IPS-15b (cell line): ENCODE measurements around the gene BCLAF1.
"Not testable (repeated sequence)": the region's sequence is repeated elsewhere in the genome, so short reads cannot be mapped to it uniquely, and the experiment has no call there.

Source experiments
- H3K27me3 ChIP-seq: one replicate; pipeline ENCODE4 v1.6.1; 2013; ENCODE audit warnings: low read length; ENCODE audit not compliant: control insufficient read depth, insufficient read depth
- H3K36me3 ChIP-seq: one replicate; pipeline ENCODE4 v1.6.1; 2013; ENCODE audit warnings: low read length; ENCODE audit not compliant: control insufficient read depth, insufficient read depth
- H3K4me1 ChIP-seq: one replicate; pipeline ENCODE4 v1.6.1; 2013; ENCODE audit warnings: mild to moderate bottlenecking, low read length; ENCODE audit not compliant: control insufficient read depth, insufficient read depth
- H3K4me3 ChIP-seq: one replicate; pipeline ENCODE4 v1.5.1; 2013; ENCODE audit warnings: low read depth, low read length
- H3K9ac ChIP-seq: one replicate; pipeline ENCODE4 v1.6.1; 2013; ENCODE audit warnings: low read depth, mild to moderate bottlenecking, low read length
- H3K9me3 ChIP-seq: one replicate; pipeline ENCODE4 v1.6.1; 2013; ENCODE audit warnings: mild to moderate bottlenecking, low read length; ENCODE audit not compliant: control insufficient read depth, insufficient read depth

BCLAF1 gene

DNA sequence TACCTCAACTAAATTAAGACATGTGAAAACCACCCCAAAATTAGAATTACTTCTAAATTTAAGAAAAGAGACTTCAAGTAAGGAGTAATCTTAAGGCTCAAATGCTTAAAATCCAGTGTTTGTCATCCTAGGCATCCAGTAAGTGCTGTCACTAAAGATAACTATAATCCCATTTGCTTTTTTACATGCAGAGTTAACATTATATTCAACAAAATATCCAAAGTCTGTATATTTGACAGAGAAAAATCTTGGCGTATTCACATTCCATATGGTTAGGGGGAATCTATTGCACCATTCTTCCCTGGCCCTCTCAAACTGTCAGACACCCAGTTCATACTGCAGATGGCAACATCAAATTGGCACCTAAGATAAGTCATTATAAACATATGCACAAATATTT lies 56.9 kb downstream of the BCLAF1 start:
- Histone ChIP-seq H3K27me3 (no peaks in the 10 kb centered on the region), H3K36me3 (no peaks in the 10 kb centered on the region), H3K9me3 (no peaks in the 10 kb centered on the region), H3K9ac (no peak overlapping the region), H3K4me1 (no peaks in the 10 kb centered on the region), H3K4me3 (no peak overlapping the region)

DNA sequence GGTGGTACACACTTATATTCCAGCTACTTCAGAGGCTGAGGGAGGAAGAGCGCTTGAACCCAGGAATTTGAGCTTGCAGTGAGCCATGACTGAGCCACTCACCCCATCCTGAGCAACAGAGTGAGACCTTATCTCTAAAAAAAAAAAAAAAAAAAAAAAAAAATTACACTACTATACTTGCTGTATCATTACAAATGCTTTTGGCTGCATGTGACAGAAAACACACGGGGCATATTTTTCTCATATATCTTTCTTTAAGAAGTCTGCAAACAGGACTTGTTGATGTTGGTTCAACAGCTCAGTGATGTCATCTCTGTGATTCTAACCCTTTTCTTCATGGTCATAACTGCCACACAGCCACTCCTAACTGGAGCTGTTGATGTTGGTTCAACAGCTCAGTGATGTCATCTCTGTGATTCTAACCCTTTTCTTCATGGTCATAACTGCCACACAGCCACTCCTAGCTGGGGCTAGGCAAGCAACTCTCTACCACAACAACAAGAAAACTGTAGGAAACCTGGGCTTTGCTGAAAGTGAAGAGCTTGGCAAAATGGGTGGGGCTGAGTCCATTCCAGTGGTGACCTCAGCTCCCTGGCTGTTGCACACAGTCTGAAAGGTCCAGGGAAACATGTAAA lies 59.3 kb downstream of the BCLAF1 start:
- H3K36me3 ChIP-seq: no peaks in the 10 kb centered on the region
- no peaks in the 10 kb centered on the region for H3K4me1 ChIP-seq

DNA sequence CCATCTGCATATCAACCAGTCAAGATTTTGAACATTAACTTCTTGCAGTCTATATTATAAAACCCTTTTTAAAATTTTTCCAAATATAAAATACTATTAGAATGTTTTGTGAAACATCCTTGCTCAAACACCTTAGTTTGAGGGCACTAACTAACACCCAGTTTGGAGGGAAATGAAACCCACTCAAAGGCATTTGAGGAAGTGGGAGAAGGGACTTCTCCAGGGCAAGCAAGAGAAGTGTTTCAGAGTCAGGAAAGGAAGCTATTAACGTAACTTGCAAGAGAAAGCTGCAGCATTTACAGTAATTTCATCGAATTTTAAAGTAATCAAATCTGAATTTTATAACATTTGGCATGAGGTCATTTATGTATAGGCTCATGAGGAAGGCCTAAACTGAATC lies 60.8 kb downstream of the BCLAF1 start:
- no peaks in the 10 kb centered on the region for H3K9me3 ChIP-seq
- H3K4me1 ChIP-seq: no peaks in the 10 kb centered on the region
- H3K36me3 ChIP-seq: no peaks in the 10 kb centered on the region
- no peaks in the 10 kb centered on the region for H3K27me3 ChIP-seq
- H3K9ac ChIP-seq: no peak overlapping the region
- H3K4me3 ChIP-seq: no peak overlapping the region

More for the DNA sequence above, 59.3 kb downstream of the BCLAF1 start:
- Histone ChIP-seq H3K4me3 (no peak overlapping the region), H3K27me3 (no peaks in the 10 kb centered on the region), H3K9me3 (no peaks in the 10 kb centered on the region), H3K9ac (no peak overlapping the region)

DNA sequence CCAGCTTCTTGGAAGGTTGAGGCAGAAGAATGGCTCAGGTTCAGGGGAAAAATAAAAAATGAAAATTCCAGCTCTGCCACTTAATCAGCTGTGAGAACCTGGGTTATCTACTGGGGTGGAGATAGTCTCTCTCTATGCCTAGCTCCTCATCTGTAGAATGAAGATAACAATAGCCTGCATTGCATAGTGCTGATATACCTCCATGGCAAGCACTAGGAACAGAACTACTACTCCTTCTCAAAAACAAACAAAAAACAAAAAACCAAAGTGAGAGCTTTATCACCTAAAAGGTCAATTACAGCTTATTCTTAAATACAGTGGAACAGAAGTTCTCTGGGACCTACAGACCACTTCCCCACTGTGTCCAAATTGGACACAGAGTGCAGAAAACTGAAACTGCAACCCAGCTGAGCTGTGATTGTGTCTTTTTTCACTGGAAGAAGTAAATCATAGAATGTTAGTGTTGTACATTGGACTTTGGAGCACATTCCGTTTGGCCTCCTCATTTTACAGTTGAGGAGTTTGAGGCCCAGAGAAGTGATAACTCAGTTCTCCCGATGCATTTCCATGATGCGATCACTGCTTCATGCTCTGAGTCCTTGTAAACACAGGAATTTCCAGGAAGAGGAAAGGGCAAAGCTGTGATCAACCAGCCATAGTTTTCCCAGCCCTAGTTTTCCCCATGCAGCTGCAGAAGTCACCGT lies 62.8 kb downstream of the BCLAF1 start:
- Histone ChIP-seq H3K36me3 (no peaks in the 10 kb centered on the region), H3K4me1 (no peaks in the 10 kb centered on the region), H3K27me3 (no peaks in the 10 kb centered on the region), H3K9me3 (no peaks in the 10 kb centered on the region), H3K4me3 (no peak overlapping the region), H3K9ac (no peak overlapping the region)

DNA sequence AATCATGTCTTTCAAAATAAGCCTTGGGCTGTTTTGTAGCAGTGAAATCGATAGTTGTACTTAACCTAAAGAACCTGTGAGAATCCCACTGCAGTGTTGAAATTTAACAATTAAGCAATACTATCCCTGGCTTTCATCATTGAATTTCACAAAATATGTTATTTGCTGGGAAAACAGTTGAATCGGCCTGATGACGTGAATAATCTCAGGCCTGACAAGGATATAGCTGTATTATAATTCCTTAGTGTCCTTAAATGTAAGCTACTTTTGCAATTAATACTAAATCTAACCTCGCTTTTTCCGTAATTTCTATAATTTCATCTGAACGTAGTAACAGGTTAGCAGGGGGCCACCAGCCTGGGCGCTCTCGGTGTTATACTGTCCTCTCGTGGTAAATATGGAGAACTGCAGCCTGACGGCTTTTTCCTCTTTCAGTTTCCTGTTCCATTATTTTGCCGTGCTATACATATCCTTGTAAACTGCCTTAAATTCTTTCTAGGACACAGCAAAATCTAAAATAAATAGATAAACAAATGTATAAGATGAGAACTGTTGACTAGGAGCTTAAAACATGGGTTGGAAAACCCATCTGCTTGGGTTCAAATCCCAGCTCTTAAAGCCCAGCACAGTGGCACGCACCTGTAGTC lies 63.5 kb downstream of the BCLAF1 start:
- Histone ChIP-seq H3K4me1 (no peaks in the 10 kb centered on the region), H3K27me3 (no peaks in the 10 kb centered on the region), H3K9me3 (no peaks in the 10 kb centered on the region), H3K4me3 (no peak overlapping the region), H3K36me3 (no peaks in the 10 kb centered on the region), H3K9ac (no peak overlapping the region)

DNA sequence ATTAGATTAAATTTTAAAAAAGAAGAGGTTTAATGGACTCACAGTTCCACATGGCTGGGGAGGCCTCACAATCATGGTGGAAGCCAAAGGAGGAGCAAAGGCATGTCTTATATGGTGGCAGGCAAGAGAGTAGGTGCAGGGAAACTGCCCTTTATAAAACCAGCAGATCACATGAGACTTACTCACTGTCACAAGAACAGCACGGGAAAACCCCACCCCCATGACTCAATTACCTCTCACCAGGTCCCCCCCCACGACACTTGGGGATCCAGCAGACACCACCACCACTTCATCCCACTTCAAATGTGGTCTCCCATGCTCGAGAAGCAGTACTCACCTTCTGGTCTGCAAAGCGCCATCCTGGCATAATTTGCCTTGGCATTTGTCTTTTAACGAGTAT lies 64.2 kb downstream of the BCLAF1 start:
- no peak overlapping the region for H3K9ac ChIP-seq
- no peak overlapping the region for H3K4me3 ChIP-seq
- H3K9me3 ChIP-seq: no peaks in the 10 kb centered on the region
- H3K36me3 ChIP-seq: no peaks in the 10 kb centered on the region
- H3K4me1 ChIP-seq: no peaks in the 10 kb centered on the region
- H3K27me3 ChIP-seq: no peaks in the 10 kb centered on the region

DNA sequence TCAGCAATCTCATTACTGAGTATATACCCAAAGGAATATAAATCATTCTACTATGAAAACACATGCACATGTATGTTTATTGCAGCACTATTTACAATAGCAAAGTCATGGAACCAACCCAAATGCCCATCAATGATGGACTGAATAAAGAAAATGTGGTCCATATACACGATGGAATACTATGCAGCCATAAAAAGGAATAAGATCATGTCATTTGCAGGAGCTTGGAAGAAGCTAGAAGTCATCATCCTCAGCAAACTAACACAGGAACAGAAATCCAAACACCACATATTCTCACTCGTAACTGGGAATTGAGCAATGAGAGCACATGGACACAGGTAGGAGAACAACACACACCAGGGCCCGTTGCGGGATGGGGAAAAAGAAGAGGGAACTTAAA lies 64.7 kb downstream of the BCLAF1 start:
- H3K27me3 ChIP-seq, H3K9me3 ChIP-seq, H3K4me1 ChIP-seq, H3K9ac ChIP-seq, H3K4me3 ChIP-seq, H3K36me3 ChIP-seq: not testable (repeated sequence)

DNA sequence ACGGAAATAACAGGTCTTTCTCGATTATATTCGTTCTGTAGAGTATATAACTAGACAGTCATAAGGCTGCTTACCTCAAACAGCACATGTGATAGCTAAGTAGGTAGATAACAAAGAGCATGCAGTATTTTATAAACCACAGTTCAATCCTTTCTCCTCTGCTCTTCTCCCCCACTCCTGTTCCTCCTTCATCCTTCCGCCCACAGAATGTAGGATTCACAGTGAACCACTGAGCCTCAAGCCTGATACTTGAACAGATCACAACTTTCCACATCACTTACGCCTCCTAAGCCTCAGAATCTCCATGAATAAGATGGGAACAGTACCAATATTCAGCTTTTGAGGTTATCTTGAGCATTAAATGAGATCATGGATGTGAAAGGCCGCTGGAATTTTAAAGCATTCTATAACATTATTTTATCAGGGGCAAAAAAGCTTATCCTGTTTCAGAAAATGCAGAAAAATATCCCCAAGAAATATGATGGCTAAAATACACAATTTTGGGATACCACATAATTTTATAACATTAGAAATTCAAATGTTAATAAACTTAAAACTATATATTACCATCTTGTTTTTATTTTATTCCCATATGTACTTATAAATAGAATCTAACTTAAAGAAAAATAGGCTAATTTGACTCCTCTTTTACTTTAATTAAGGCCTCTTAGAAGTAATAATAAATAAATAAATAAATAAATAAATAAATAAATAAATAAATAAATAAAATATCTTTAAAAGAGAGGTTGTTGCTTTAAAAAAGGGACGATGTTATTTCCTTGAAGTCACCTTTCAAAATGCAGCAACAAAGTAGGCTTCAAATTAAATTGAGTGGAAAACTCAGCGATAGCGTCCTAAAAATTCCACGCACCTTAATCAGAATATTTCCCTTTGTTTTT lies 72.9 kb downstream of the BCLAF1 start:
- H3K27me3 ChIP-seq: no peaks in the 10 kb centered on the region
- no peak overlapping the region for H3K4me3 ChIP-seq
- no peak overlapping the region for H3K9ac ChIP-seq
- H3K4me1 ChIP-seq: no peaks in the 10 kb centered on the region
- H3K36me3 ChIP-seq: no peaks in the 10 kb centered on the region
- no peaks in the 10 kb centered on the region for H3K9me3 ChIP-seq

DNA sequence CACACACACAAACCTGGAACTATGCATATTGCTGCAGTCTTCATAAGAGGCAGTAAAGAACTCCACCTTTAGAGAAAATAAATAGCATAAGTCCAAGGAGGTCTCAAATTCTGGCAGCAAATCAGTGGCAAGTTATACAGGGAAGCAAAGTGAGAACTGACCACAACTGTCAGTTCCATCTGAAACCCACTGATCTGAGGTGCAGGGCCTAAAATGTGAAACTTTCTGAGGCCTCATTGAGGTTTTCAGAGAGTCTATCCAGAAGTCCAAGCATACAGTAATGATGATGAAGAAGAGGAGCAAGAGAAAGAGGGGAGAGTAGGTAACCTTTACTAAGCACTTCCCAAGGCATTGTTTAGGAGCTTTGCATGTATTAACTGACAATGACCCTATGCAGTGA lies 75.8 kb downstream of the BCLAF1 start:
- Histone ChIP-seq H3K9me3 (no peaks in the 10 kb centered on the region), H3K4me3 (no peak overlapping the region), H3K4me1 (no peaks in the 10 kb centered on the region), H3K36me3 (no peaks in the 10 kb centered on the region), H3K9ac (no peak overlapping the region), H3K27me3 (no peaks in the 10 kb centered on the region)

DNA sequence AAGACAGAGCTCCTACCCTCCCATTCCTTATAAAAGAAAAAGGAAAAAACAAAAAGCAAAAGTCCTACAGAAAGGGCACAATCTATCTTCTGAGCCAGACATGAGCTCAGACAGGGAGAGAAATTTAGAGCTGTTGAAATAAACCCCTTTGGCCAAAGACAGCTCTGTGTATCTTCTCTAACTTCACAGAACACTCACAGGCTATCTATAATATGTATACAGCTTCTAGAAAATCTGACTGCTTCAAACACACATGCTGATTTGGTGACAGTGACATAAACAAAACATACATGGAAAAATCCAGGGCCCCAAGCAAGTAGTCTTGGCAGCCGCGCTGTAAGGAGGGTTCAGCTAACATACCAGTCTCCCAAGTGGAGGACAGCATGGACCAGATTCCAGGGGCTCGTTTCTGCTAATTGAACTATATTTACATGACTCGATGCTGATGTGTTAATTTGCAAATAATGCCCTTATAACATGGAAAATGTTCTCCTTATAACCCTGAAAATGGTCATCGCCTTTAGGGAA lies 76.6 kb downstream of the BCLAF1 start:
- H3K4me1 ChIP-seq: no peaks in the 10 kb centered on the region
- H3K4me3 ChIP-seq: no peak overlapping the region
- H3K27me3 ChIP-seq: no peaks in the 10 kb centered on the region
- H3K9ac ChIP-seq: no peak overlapping the region
- H3K36me3 ChIP-seq: no peaks in the 10 kb centered on the region
- H3K9me3 ChIP-seq: no peaks in the 10 kb centered on the region

DNA sequence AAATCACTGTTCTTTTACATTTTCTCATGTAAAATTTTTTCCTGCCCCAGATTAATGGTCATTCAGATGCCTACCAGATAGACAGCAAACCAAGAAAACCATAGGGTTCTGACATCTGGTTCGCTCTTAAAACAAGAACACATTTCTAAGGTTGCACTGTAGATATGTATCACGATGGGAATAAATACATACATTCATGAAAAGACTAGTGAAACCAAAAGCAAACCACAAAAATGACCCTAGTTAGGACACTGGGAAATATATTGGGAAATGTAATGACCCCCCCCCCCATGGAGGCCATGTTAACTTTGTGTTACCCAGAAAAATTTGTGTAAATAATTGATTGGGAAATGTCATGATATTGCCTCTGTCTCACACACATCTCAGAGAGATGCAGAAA lies 77.0 kb downstream of the BCLAF1 start:
- no peaks in the 10 kb centered on the region for H3K4me1 ChIP-seq
- no peak overlapping the region for H3K9ac ChIP-seq
- no peaks in the 10 kb centered on the region for H3K9me3 ChIP-seq
- H3K27me3 ChIP-seq: no peaks in the 10 kb centered on the region
- H3K36me3 ChIP-seq: no peaks in the 10 kb centered on the region
- H3K4me3 ChIP-seq: no peak overlapping the region
